DOHH2 (cell line): Measurements from ENCODE around the gene EFCAB5.

Experiments
- CTCF ChIP-seq: fragments of 200-600 bp; sonication (generic); IDR thresholded peaks from one replicate; pipeline ENCODE4 v1.5.1; 2014; ENCODE audit warnings: antibody characterized with exemption, mild to moderate bottlenecking, low read depth, low read length; ENCODE audit not compliant: poor library complexity, severe bottlenecking
- EZH2phosphoT487 ChIP-seq: fragments of 200-600 bp; sonication (generic); IDR thresholded peaks from 2 replicates; pipeline ENCODE4 v1.6.1; 2017; ENCODE audit warnings: borderline replicate concordance, mild to moderate bottlenecking, antibody characterized with exemption, low read length, moderate library complexity, mixed read lengths

DNA sequence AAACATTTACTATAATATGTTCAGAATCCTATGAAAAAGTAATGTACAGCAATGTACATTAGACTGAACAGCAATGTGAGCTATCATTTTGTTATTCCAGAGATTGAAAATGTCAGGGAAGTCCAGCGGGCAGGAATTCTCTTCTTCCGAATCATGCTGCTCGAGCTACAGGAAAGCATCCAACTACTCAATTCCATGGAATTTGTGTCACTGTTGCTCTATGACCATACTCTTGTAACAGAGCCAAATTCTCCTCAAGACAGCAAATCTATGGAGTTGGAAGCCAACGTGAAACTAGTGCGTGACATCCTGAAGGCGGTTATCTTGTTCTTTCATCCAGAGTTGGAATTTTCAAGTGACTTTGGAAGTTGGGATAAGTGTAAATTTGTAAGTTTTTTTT, 150.3 kb downstream of the EFCAB5 start:
- TF ChIP-seq EZH2phosphoT487 (no peak), CTCF (no peak)
